ENCODE measurements around the gene RFNG.
"Not testable (repeated sequence)": the region's sequence is repeated elsewhere in the genome, so short reads cannot be mapped to it uniquely, and the experiment has no call there.

The RFNG gene

GRCh38 chr17:82039695-82040299 is 11.8 kb downstream of the RFNG start:
- no peak for DNase-seq

- DNase-seq, result not testable (repeated sequence)
These were observed 12.7 kb downstream of the RFNG start for GRCh38 chr17:82038796-82039409.

GRCh38 chr17:82037889-82038195 is 13.8 kb downstream of the RFNG start:
- DNase-seq, result no peak

- DNase-seq, result peak; percentile 97
These were observed 14.3 kb downstream of the RFNG start, which contains the start of gene DCXR for GRCh38 chr17:82037092-82037888. TSS of gene DCXR (minus strand) at chr17:82037697. CDS start at chr17:82037682, 15 bp downstream.

GRCh38 chr17:82036634-82037091 is 14.9 kb downstream of the RFNG start:
- no peak for DNase-seq

- DNase-seq, result no peak
These were observed 15.5 kb downstream of the RFNG start for GRCh38 chr17:82035956-82036633.

GRCh38 chr17:82035488-82035887 is 16.1 kb downstream of the RFNG start:
- no peak for DNase-seq

GRCh38 chr17:82034371-82035011 is 17.1 kb downstream of the RFNG start:
- DNase-seq, result no peak

- DNase-seq, result no peak
These were observed 18.1 kb downstream of the RFNG start for GRCh38 chr17:82033359-82034085.

- peak; percentile 13 for DNase-seq
These were observed 19.6 kb downstream of the RFNG start for GRCh38 chr17:82031885-82032627.

GRCh38 chr17:82031303-82031884 is 20.2 kb downstream of the RFNG start, which contains the start of gene RAC3:
TSS of gene RAC3 (plus strand) at chr17:82031678. CDS start at chr17:82031762, 84 bp downstream.
- DNase-seq, result peak; percentile 59

- peak; percentile 90 for DNase-seq
These were observed 20.9 kb downstream of the RFNG start for GRCh38 chr17:82030470-82031302.

- DNase-seq, result no peak
These were observed 21.6 kb downstream of the RFNG start for GRCh38 chr17:82029990-82030469.

GRCh38 chr17:82029391-82029790 is 22.2 kb downstream of the RFNG start:
- DNase-seq, result no peak

- DNase-seq, result no peak
These were observed 22.6 kb downstream of the RFNG start for GRCh38 chr17:82028966-82029365.

- DNase-seq, result no peak
These were observed 23.4 kb downstream of the RFNG start for GRCh38 chr17:82028246-82028645.

- DNase-seq, result no peak
These were observed 26.1 kb downstream of the RFNG start for GRCh38 chr17:82025401-82026107.

GRCh38 chr17:82024859-82025258 is 26.8 kb downstream of the RFNG start:
- DNase-seq, result no peak
